A673 (cell line): Measurements from ENCODE around the gene HOXA13. TPM values are rescaled to one million over a fixed set of nuclear protein-coding genes. Genes with fewer than 3 reads are reported as not detected.

ENCODE experiments used
- BruUV-seq: library from RNA; stranded (reverse); fragments of 400-500 nt; replicated peaks from 2 replicates; lab custom pipeline; 2021; lab: Mats Ljungman, UMichigan
- CTCF ChIA-PET: fragments of 300-600 bp; sonication (Branson Sonifier 250); formaldehyde crosslinking; loops from one replicate; lab custom pipeline; 2022; ENCODE audit warnings: antibody characterized with exemption; lab: Charles Lee
- POLR2A ChIA-PET: fragments of 300-600 bp; sonication (Branson Sonifier 250); formaldehyde crosslinking; loops from one replicate; lab custom pipeline; 2022; ENCODE audit warnings: antibody characterized with exemption; ENCODE audit not compliant: low non-redundant PET; lab: Charles Lee
- DNase-seq: peaks from one replicate; pipeline ENCODE4 v3.0.0-alpha.2; 2015; ENCODE audit warnings: low spot score
- H3K27ac ChIP-seq: fragments of 200-600 bp; sonication (generic); 2 replicates; pipeline ENCODE4 v1.5.1; 2016; ENCODE audit warnings: mixed run types, low read depth, mild to moderate bottlenecking, mixed read lengths, antibody characterized with exemption, low read length; ENCODE audit not compliant: poor library complexity, severe bottlenecking
- H3K27me3 ChIP-seq: fragments of 200-600 bp; sonication (generic); replicated peaks from 2 replicates; pipeline ENCODE4 v1.6.1; 2017; ENCODE audit warnings: mixed run types, low read depth, mild to moderate bottlenecking, mixed read lengths, antibody characterized with exemption, low read length; ENCODE audit not compliant: insufficient read depth, poor library complexity
- H3K36me3 ChIP-seq: fragments of 200-600 bp; sonication (generic); 2 replicates; pipeline ENCODE4 v1.6.1; 2016; ENCODE audit warnings: mixed run types, mild to moderate bottlenecking, mixed read lengths, antibody characterized with exemption, low read length; ENCODE audit not compliant: insufficient read depth, poor library complexity, severe bottlenecking
- H3K4me1 ChIP-seq: fragments of 200-600 bp; sonication (generic); 2 replicates; pipeline ENCODE4 v1.6.1; 2017; ENCODE audit warnings: mixed run types, mild to moderate bottlenecking, mixed read lengths, antibody characterized with exemption, low read length; ENCODE audit not compliant: insufficient read depth, poor library complexity, severe bottlenecking
- H3K4me3 ChIP-seq: fragments of 200-600 bp; sonication (generic); 2 replicates; pipeline ENCODE4 v1.5.1; 2016; ENCODE audit warnings: low read depth, mixed run types, mild to moderate bottlenecking, mixed read lengths, low read length; ENCODE audit not compliant: poor library complexity, severe bottlenecking
- H3K9me3 ChIP-seq: fragments of 200-600 bp; sonication (generic); 2 replicates; pipeline ENCODE4 v1.6.1; 2016; ENCODE audit warnings: mixed run types, low read depth, mild to moderate bottlenecking, mixed read lengths, antibody characterized with exemption, low read length; ENCODE audit not compliant: poor library complexity, severe bottlenecking
- EZH2 ChIP-seq: fragments of 200-600 bp; sonication (generic); IDR thresholded peaks from 2 replicates; pipeline ENCODE4 v1.6.1; 2017; ENCODE audit warnings: borderline replicate concordance, low read depth, mild to moderate bottlenecking, mixed read lengths, antibody characterized with exemption, low read length; ENCODE audit not compliant: poor library complexity, severe bottlenecking
- intact Hi-C: fragments of 100-400 bp; cut with micrococcal nuclease; formaldehyde crosslinking; loops from one replicate; pipeline ENCODE4 v1.10.0; 2022; ENCODE audit not compliant: unreplicated experiment
- total RNA-seq: library from RNA; stranded (reverse); gene quantifications from 2 replicates; pipeline ENCODE4 v1.2.3, GENCODE V29; 2021
- TF ChIP-seq, protein P1 (sequence below): fragments of 300-800, 200-600 bp; sonication (generic); conservative IDR thresholded peaks from 2 replicates; pipeline ENCODE4 v1.5.1; 2017; ENCODE audit warnings: low read depth, mild to moderate bottlenecking, antibody characterized with exemption, low read length, moderate library complexity, mixed read lengths

Gene HOXA13
- total RNA-seq, 1 experiment from 2014 or later = not detected

- DNase-seq = peak; percentile 29
- H3K27me3 ChIP-seq = peaks cover 98% of the 10 kb centered on the region
- no peaks in the 10 kb centered on the region for H3K4me1 ChIP-seq
- CTCF ChIA-PET = interaction anchor here (0.6 kb wide), 1 partner anchor 910 kb away, joined by 3 read pairs; no protein-coding TSS in a partner anchor
- no peak for TF ChIP-seq EZH2
- TF ChIP-seq, protein P1, sequence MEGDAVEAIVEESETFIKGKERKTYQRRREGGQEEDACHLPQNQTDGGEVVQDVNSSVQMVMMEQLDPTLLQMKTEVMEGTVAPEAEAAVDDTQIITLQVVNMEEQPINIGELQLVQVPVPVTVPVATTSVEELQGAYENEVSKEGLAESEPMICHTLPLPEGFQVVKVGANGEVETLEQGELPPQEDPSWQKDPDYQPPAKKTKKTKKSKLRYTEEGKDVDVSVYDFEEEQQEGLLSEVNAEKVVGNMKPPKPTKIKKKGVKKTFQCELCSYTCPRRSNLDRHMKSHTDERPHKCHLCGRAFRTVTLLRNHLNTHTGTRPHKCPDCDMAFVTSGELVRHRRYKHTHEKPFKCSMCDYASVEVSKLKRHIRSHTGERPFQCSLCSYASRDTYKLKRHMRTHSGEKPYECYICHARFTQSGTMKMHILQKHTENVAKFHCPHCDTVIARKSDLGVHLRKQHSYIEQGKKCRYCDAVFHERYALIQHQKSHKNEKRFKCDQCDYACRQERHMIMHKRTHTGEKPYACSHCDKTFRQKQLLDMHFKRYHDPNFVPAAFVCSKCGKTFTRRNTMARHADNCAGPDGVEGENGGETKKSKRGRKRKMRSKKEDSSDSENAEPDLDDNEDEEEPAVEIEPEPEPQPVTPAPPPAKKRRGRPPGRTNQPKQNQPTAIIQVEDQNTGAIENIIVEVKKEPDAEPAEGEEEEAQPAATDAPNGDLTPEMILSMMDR = no peak
- no peaks in the 10 kb centered on the region for H3K9me3 ChIP-seq
- peak overlapping the region; percentile 24 for H3K4me3 ChIP-seq
- no peak overlapping the region for H3K27ac ChIP-seq
- H3K36me3 ChIP-seq = no peaks in the 10 kb centered on the region
- no TSS peak for BruUV-seq
- POLR2A ChIA-PET = no interaction called here
- intact Hi-C loops = no loop called here
Measured at GRCh38 chr7:27183682-27184336, 16.1 kb downstream of the HOXA13 start.

GRCh38 chr7:27182861-27183681, 16.8 kb downstream of the HOXA13 start:
- peak; percentile 36 for TF ChIP-seq EZH2
- TF ChIP-seq, protein P1 = no peak
- ChIA-PET POLR2A (no interaction called here), CTCF (no interaction called here)
- Histone ChIP-seq H3K9me3 (no peaks in the 10 kb centered on the region), H3K27ac (no peak overlapping the region), H3K27me3 (peaks cover 98% of the 10 kb centered on the region), H3K4me1 (no peaks in the 10 kb centered on the region), H3K4me3 (no peak overlapping the region), H3K36me3 (no peaks in the 10 kb centered on the region)
- no peak for DNase-seq
- intact Hi-C loops = no loop called here
- BruUV-seq = no TSS peak

DNA sequence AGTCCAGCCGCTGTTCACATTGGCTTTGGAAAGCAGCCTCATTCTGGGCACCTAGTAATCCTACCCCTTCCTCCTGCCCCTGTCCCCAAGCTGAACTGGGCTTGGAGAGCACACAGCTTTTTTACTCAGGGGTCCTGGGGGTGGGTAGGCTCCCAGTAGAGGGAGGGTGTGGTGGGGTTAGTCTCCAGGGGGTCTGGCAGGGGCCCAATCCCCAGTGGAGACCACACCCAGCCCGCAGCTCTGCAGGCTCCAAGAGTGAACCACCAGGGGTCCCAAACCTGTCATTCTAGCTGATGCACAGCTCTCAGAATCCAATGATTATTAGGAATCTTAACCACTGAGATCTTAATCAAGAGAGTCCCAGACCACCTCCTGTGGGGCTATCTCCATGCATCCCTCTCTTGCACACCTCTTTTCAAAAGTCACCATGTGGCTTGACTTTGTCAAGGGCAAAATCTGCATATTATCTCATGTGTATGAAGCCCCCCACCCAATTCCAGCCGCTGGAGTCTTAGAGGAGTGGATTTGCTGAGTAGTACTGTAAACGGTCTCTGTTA, 17.5 kb downstream of the HOXA13 start:
- no peaks in the 10 kb centered on the region for H3K36me3 ChIP-seq
- H3K27me3 ChIP-seq = peaks cover 98% of the 10 kb centered on the region
- no peak overlapping the region for H3K4me3 ChIP-seq
- POLR2A ChIA-PET = no interaction called here
- no peak for DNase-seq
- intact Hi-C loops = no loop called here
- no peak for TF ChIP-seq EZH2
- TF ChIP-seq, protein P1 = no peak
- H3K27ac ChIP-seq = no peak overlapping the region
- no peaks in the 10 kb centered on the region for H3K4me1 ChIP-seq
- CTCF ChIA-PET = no interaction called here
- BruUV-seq = no TSS peak
- no peaks in the 10 kb centered on the region for H3K9me3 ChIP-seq
